Stimulated activated CD8-positive, alpha-beta memory T cell treated with anti-CD3 and anti-CD28 coated beads, Interleukin-2, amount 100 ng/mL, for 48 hours (primary cell): ENCODE data around the gene ACSL3.

Experiments used
- DNase-seq, 2 donors: peaks; one replicate each; pipeline ENCODE4 v3.0.0-alpha.2; 2020; ENCODE audit warnings: low read depth in 2 of 2

ACSL3 gene

GRCh38 chr2:222942561-222942960, 81.7 kb downstream of the ACSL3 start:
- DNase-seq = no peak

- DNase-seq = no peak
These were observed 82.1 kb downstream of the ACSL3 start for GRCh38 chr2:222942977-222943376.

- no peak for DNase-seq
These were observed 83.0 kb downstream of the ACSL3 start for GRCh38 chr2:222943820-222944219.

GRCh38 chr2:222944552-222944951, 83.7 kb downstream of the ACSL3 start:
- no peak for DNase-seq

GRCh38 chr2:222944971-222945740, 84.3 kb downstream of the ACSL3 start:
- no peak for DNase-seq

- no peak for DNase-seq
These were observed 85.1 kb downstream of the ACSL3 start for GRCh38 chr2:222945887-222946286.

- DNase-seq = no peak
These were observed 86.0 kb downstream of the ACSL3 start for GRCh38 chr2:222946700-222947287.

- DNase-seq = no peak
These were observed 88.2 kb downstream of the ACSL3 start for GRCh38 chr2:222949073-222949472.

GRCh38 chr2:222949690-222950323, 89.0 kb downstream of the ACSL3 start:
- no peak for DNase-seq

- DNase-seq = no peak
These were observed 89.9 kb downstream of the ACSL3 start for GRCh38 chr2:222950638-222951285.

- DNase-seq = no peak
These were observed 91.4 kb downstream of the ACSL3 start for GRCh38 chr2:222952204-222952603.

- DNase-seq = no peak
These were observed 94.2 kb downstream of the ACSL3 start for GRCh38 chr2:222955008-222955407.

GRCh38 chr2:222959358-222959757, 98.5 kb downstream of the ACSL3 start:
- no peak for DNase-seq

- DNase-seq = no peak
These were observed 99.3 kb downstream of the ACSL3 start for GRCh38 chr2:222960126-222960525.

- DNase-seq = no peak
These were observed 102.8 kb downstream of the ACSL3 start for GRCh38 chr2:222963641-222964040.

- no peak for DNase-seq
These were observed 103.7 kb downstream of the ACSL3 start for GRCh38 chr2:222964376-222965031.

- no peak for DNase-seq
These were observed 104.7 kb downstream of the ACSL3 start for GRCh38 chr2:222965555-222965954.

- no peak for DNase-seq
These were observed 107.8 kb downstream of the ACSL3 start for GRCh38 chr2:222968550-222969155.

- no peak for DNase-seq
These were observed 108.7 kb downstream of the ACSL3 start for GRCh38 chr2:222969491-222969890.

- DNase-seq = no peak
These were observed 111.6 kb downstream of the ACSL3 start for GRCh38 chr2:222972420-222972819.

- no peak for DNase-seq
These were observed 112.4 kb downstream of the ACSL3 start for GRCh38 chr2:222973237-222973636.

GRCh38 chr2:222973733-222974132, 112.9 kb downstream of the ACSL3 start:
- DNase-seq = no peak
